ENCODE results near the gene SLC34A2.
"Not testable (repeated sequence)": the region's sequence is repeated elsewhere in the genome, so short reads cannot be mapped to it uniquely, and the experiment has no call there.

The SLC34A2 gene, protein sequence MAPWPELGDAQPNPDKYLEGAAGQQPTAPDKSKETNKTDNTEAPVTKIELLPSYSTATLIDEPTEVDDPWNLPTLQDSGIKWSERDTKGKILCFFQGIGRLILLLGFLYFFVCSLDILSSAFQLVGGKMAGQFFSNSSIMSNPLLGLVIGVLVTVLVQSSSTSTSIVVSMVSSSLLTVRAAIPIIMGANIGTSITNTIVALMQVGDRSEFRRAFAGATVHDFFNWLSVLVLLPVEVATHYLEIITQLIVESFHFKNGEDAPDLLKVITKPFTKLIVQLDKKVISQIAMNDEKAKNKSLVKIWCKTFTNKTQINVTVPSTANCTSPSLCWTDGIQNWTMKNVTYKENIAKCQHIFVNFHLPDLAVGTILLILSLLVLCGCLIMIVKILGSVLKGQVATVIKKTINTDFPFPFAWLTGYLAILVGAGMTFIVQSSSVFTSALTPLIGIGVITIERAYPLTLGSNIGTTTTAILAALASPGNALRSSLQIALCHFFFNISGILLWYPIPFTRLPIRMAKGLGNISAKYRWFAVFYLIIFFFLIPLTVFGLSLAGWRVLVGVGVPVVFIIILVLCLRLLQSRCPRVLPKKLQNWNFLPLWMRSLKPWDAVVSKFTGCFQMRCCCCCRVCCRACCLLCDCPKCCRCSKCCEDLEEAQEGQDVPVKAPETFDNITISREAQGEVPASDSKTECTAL

DNA sequence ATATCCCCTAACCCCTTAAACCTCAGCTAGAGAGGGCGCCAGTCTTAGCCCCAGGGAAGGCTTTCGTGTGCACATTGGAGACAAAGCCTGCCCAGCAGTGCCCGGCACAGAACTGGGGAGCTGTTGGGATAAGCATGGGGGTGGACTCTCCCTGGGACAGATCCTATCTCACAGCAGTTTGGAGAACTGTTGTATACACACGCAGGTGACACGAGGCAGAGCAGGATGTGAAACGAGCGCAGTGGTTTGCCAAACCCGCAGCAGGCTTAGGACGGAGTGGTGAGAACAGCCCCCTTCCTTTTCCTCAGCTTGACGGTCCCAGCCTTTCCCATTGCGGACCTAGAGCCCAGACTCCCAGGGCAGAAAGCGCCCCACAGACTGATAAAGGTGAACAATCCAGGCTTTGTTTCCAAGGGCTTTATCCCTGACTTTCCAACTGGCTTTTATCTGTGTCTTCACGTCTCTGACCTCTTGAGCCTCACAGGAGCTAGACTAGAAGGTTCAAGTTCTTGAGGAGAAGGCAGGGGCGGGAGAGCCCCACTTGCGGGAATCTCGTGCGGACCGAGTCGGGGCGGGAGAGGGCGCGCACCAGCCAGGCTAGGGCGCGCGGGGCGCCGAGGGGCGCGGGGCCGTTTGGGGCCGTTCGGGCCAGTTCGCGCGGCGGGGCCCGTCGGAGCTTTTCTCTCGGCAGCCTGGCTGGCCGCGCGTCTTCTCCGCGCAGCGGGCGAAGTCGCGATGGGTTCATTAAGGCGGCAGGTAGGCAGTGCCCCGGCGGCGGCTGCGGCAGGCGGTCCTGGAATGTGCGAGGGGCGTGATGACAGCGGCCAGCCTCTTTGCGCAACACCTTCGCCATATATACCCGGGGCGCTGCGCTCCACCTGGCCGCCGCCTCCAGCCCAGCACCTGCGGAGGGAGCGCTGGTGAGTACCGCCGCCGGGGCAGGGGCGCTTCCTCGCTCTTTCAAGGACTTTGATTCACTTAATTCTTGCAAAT lies at the start of gene SLC34A2:
SLC34A2 (plus strand) TSS at position 881 of the 993 bp plus-strand sequence. CDS start 6,650 bp downstream, outside the sequence.
- DNase-seq, result no peak

DNA sequence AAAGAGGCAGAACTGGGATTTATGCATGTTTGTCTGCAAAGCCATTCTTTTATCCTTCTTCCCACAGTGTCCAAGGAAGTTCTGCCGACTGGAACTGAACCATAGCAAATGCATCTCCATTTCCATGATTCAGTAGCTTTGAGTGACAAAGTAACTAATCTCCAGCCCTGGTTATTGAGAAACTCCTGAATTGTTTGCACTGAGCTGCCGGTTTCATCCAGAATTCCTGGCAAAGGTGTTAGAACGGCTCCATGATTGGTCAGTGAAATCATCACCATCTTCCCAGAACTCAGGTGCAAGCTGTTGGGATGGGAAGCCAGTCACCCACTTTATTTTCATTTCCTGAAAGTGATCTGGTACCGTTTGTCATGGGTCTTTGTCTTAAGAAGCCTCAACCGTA lies 47.0 kb upstream of the SLC34A2 start:
- no peak for DNase-seq

DNA sequence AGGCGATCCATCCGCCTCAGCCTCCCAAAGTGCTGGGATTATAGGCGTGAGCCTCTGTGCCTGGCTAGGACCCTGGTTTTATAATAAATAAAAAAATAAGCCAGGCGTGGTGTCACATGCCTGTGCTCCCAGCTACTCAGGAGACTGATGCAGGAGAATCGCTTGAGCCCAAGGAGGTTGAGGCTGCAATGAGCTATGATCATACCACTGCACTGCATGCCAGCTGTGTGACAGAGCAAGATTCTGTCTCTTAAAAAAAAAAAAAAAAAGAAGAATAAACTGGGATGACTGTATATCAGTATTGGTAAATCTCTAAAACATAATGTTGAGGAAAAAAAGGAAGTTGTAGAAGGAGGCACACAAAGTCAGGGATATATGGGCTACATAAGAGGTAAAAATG lies 45.7 kb upstream of the SLC34A2 start:
- no peak for DNase-seq

DNA sequence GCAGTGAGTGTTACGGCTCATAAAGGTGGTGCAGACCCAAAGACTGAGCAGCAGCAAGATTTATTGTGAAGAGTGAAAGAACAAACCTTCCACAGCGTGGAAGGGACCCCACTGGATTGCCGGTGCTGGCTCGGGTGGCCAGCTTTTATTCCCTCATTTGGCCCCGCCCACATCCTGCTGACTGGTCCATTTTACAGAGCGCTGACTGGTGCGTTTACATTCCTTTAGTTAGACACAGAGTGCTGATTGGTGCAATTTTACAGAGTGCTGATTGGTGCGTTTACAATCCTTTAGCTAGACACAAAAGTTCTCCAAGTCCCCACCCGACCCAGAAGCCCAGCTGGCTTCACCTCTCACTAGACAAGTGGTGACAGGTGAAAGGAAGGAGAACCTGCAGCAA lies 42.0 kb upstream of the SLC34A2 start:
- DNase-seq, result not testable (repeated sequence)

DNA sequence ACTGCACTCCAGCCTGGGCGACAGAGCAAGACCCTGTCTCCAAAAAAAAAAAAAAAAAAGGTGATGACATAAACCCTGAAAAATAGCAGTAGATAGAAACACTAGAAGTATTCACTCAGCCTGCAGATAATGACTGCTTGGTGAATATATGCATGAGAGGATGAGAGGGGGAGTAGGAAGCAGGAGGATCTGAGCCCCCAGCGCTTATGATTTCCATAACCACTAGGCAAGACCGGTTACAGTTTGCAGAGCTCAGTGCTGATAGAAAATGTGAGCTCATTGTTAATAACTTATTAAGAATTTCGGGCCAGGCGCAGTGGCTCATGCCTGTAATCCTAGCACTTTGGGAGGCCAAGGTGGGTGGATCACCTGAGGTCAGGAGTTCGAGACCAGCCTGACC lies 40.8 kb upstream of the SLC34A2 start:
- DNase-seq, result no peak

DNA sequence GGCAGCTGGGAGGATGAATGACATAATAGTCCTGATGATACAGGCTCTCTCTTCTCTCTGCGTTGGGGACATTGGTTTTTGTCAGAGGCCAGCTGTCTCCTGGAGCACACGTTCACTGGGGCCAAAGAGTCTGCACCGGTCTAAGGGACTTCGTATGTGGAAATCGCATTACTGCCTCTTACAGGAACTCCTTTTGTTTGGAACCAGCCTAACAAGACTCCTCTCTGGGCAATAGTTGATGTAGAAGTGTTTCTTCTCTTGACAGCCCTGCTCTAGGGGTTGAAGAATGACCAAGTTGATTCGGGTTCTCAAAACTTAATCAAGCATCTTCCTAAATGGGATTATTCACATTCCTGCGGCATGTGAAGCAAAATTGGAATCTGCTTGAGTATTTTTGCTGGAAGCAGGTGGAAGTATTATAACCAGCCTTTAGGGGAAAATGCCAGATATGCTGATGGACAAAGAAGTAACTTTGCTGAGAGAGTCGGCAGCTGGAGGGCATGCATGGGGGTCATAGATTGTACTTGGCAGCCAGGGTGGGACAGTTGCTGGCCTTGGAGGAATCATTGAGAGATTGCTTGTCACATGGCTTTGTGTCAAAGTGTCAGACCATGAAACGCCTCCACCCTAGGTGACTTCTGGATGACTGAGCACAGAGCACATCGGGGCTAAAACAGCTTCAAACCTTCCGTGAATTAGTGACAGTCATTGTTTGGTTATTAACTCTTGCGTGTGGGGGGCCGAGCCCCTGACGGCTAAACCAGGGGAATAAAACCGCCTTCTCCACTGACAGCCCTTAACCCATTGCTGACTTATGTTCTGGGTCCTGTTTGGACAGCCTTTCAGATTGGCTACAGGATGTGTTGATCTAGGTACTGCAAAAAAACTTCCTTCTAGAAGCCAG lies 34.4 kb upstream of the SLC34A2 start:
- DNase-seq, result no peak

DNA sequence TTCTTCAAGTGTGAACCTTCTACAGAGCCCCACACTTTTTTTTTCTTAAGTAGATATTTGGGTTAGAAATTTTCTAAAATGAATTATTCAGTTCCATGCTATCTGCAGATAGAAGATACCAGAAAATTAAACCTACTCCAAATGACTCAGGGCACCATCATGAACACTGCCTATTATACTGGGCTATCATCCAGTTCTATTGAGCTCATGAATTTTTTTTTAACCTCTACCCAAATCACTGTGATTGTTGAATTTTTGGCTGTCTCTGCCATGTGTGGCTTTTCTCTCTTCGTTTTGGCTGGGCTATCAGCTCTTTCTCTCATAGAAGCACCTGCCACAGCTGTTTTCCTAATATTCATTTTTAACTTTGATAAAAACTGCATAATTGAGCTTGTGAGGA lies 31.0 kb upstream of the SLC34A2 start:
- DNase-seq, result no peak

DNA sequence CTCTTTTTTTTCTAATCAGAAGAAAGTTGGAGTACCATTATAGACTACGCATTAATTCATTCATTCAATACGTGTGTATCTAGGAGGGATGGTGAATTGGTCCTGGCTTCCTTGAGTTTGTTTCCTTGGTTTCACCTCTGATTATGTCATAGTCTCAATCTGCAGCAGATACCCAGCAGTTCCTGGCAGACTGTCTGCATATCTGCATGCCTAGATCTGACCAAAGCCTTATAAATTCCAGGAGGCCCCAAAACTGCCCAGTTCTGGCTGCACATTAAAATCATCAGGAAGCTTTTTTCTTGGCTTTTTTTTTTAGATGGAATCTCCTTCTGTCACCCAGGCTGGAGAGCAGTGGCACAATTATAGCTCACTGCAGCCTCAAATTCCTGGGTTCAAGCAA lies 27.2 kb upstream of the SLC34A2 start:
- DNase-seq, result no peak

DNA sequence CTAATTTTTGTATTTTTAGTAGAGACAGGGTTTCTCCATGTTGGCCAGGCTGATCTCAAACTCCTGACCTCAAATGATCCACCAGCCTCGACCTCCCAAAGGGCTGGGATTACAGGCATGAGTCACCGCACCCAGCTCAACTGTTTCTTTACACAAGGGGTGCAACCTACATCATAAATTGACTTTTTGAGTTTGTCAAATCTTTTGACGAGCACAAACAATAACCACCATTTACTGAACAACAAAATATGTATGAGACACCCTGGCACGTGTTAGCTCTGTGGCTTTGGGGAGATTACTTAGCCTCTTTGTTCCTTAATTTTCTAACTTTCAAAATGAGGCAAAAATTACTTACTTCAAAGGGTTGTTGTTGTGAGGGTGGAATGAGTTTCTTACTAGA lies 23.5 kb upstream of the SLC34A2 start:
- DNase-seq, result no peak

DNA sequence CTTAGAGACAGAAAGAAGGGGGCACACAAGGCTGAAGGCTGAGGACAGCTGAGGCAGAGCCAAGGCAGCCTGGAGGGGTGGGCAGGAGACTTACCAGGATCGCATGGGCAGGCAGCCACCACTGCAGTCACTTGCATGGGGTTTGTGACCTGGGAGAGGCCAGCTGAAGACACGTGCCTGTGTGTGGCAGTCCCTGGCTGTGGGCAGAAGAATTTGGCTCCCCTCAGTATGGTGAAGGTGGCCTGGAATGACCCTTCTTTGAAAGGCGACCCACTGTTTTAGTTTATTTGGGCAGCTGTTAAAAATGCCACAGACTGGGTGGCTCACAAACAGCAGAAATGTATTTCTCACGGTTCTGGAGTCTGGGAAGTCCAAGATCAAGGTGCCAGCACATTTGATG lies 22.1 kb upstream of the SLC34A2 start:
- no peak for DNase-seq

DNA sequence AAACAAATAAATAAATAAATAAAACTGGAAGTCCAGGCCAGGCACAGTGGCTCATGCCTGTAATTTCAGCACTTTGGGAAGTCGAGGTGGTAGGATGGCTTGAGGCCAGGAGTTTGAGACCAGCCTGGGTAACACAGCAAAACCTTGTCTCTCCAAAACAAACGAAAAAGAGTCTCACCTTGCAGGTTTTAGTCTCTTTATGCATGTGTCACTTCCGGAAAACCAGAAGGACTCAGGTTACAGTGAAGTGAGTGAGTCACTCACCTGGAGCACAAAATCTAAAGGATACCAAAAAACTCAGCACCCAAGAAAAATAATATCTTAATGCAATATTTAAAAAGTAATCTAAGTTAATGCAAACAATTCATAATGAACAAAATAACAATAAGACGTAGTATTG lies 20.1 kb upstream of the SLC34A2 start:
- DNase-seq, result no peak

DNA sequence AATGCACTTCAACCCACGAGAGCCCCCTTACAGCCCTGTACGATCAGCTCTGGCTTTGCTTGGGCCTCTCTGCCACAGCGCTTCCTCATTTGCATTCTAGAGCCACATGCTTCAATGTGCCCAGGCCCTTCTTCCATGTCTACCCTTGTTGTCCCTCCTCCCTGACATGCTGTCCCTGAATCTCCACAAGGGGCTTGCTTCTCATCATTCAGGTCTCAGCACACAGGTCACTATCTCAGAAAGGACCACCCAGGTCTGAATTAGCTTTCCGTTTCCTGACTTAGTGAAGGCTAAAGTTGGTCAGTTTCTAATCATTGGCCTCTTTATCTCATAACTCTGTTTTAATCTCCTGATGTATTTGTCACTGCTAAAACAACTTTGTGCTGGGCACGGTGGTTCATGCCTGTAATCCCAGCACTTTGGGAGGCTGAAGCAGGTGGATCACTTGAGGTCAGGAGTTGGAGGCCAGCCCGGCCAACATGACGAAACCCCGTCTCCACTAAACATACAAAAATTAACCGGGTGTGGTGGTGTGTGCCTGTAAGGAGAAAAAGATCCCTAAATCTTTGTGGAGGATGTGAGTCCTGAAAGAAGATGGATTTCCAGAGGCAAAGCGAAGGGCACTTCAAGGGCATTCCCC lies 17.9 kb upstream of the SLC34A2 start:
- DNase-seq, result no peak

DNA sequence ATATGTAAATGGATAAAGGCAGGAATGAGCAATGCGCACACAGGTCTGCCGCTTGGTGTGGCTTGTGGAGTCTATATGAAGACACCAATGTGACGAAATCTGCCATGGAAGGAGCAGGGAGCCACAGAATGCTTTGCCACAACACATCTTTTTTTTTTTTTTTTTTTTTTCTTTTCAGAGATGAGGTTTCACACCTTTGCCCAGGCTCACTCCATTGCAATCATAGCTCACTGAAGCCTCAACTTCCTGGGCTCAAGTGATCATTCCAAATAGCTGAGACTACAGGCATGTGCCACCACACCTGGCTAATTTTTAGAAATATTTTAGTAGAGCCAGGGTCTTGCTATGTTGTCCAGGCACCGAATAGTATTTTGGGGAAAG lies 17.4 kb upstream of the SLC34A2 start:
- DNase-seq, result no peak

DNA sequence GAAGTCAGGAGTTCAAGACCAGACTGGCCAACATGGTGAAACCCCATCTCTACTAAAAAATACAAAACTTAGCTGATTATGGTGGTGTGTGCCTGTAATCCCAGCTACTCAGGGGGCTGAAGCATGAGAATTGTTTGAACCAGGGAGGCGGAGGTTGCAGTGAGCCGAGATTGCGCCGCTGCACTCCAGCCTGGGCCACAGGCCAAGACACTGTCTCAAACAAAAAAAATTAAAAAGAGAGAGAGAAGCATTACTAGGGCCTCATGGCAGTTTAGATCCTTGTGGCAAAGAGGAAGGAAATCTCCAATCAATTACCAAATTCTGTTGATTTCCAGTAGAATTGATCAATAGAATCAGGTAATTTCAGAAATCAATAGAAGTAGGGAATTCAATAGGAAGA lies 16.8 kb upstream of the SLC34A2 start:
- no peak for DNase-seq

DNA sequence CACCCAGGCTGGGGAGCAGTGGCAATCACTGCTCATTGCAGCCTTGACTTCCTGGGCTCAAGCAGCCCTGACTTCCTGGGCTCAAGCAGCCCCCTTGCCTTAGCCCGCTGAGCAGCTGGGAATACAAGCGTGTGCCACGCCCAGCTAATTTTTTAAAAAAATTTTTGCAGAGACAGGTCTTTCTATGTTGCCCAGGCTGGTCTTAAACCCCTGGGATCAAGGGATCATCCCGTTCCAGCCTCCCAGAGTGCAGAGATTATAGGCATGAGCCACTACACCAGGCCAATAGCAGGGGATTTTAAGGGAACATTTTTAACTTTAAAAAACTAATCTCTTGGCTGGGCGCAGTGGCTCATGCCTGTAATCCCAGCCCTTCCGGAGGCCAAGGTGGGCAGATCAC lies 5.3 kb upstream of the SLC34A2 start:
- no peak for DNase-seq

DNA sequence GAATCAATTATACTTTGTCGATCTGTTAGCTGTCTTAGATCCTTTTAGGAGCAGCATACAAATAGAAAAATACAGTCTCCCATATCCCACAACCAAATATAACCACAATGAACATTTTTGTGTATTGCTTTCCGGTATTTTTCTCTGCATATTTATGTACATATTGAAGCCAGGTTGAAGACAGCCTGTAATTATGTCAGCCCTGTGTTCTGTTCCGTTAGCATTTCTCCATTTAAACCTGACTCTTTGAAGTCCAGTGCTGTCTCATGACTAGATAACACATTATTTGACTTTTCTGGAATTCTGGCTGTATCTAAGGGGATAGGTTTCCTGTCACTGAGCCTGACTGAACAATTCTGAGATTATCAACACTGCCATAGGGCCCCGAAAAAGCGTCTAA lies 4.0 kb upstream of the SLC34A2 start:
- DNase-seq, result no peak

DNA sequence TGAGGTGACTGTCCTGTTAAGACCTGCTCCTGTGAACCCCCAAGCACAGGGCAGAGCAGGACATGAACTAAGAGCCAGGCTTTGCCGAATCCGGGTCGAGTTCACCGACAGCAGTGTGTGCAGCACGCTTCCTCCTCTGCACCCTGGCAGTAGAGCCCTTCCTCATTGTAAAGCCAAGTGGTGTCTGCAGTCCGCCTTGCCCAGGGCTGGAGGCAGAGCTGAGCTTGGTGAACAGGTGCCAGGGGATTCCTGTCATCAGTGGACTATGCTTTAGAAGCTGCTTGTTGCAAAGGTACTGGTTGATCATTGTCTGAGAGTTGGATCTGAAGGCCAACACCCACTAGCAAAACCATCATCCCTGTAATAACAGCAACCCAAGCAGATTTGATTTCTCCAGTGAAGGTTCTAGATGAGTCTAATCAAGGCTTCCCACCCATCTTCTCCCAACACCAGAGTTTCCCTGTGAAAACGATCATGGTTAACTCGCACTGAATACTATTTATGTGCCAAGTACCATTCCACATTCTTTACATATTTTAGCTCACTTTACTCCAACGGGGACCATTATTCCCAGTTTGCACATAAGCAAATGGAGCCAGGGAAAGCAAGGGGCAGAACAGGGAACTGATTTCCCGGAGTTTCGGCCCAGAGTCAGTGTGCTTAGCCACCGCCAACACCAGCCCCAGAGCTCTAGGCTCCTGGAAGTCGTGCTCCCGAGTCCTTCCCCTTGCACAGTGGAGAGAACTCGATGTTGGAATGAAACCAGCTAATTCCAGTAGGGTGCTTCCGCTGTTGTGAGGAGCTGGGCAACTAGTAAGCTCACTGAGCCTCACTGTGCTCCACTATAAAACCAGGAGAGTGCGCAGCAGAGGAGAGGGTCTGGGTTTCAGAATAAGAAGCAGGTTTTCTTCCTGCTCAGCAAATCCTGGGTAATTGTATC lies 1.4 kb upstream of the SLC34A2 start:
- no peak for DNase-seq

DNA sequence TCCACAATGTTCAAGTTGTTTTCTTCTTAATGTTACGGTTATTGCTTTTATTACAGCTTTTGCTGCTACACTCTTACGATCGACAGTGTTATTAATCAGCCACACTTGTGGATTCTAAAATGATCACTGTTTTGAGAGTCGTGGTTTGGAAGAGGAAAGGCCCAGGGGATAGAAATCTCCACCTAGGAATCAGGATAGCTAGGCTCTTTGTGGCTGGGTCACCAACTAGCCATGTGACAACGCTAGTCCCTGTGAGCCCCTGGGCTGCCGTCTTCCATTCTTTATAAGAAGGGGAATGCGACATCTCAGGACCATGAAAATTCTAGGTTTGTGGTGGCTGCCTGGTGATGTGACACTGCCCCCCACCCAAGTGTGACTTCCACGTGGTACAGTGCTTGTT lies 380 bp downstream of the SLC34A2 start:
- DNase-seq, result no peak

DNA sequence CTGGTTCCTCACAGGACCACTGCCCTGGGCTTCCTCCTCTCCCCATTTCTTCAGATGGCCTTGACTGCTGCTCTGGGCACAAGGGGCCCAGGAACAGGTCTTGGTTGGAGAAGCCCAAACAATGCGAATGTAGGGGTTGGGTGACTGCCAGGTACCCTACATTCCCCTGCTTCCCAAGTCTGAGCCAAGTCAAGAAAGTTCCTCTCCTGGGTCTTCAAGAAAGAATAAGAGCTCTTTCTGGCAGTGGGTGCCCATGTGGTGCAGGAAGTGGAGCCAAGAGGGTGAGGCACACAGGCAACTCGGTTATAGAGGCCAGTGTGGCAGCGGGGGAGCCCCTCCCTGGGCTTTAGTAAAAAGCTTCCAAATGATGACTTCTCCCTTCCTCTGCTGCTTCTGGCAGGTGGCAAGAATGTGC lies 2.7 kb downstream of the SLC34A2 start:
- DNase-seq, result no peak

DNA sequence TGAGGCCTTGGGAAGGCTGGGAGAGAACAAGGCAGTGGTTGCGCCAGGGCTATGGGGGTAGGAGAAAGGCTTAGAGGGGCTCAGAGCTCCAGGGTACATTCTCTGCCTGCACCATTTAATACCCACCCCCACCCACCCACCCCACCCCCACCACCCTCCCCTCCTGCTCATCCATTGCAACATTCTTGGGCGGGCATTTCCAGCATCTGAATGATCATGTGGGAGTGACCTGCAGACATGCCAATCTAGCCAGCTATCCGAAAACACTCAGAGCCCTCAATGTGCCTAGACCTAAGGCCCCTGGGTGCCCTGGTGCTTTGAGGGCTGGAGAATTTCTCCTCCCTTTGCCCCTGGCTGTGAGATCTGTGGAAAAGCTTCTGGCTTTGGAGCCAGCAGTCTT lies 3.1 kb downstream of the SLC34A2 start:
- DNase-seq, result no peak

DNA sequence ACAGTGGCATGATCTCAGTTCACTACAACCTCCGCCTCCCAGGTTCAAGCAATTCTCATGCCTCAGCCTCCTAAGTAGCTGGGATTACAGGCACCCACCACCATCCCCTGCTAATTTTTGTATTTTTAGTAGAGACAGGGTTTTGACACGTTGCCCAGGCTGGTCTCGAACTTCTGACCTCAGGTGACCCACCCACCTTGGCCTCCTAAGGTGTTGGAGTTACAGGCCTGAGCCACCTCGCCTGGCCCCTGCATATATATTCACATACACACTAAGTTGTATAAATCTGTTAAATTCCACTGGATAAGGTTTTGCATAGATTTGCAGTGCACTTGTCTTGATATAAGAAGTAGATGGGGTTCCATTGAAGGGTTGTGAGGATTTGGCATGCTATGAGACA lies 5.8 kb downstream of the SLC34A2 start:
- not testable (repeated sequence) for DNase-seq

Data from hematopoietic multipotent progenitor cell treated with erythropoietin and hydrocortisone succinate and interleukin-3 and kit ligand, for 8 days (in vitro differentiated cells).